Smooth muscle cell (in vitro differentiated cells): Measurements from ENCODE around the gene GCNT1. TPM values are rescaled to one million over a fixed set of nuclear protein-coding genes. Genes with fewer than 3 reads are reported as not detected.

Experiments
- DNase-seq: peaks from one replicate; lab custom pipeline; 2025; ENCODE audit not compliant: unreplicated experiment; lab: John Stamatoyannopoulos, UW
- H2AFZ ChIP-seq: fragments of 200-600 bp; sonication (generic); 2 replicates; pipeline ENCODE4 v1.6.0; 2016; ENCODE audit warnings: antibody characterized with exemption, low read depth, mild to moderate bottlenecking
- H3F3A ChIP-seq: fragments of 200-600 bp; sonication (generic); 2 replicates; pipeline ENCODE4 v1.6.0; 2017; ENCODE audit warnings: antibody characterized with exemption, low read depth
- H3K27ac ChIP-seq: fragments of 200-600 bp; sonication (generic); 2 replicates; pipeline ENCODE4 v1.5.1; 2016; ENCODE audit warnings: low read depth, mild to moderate bottlenecking
- H3K27me3 ChIP-seq: fragments of 200-600 bp; sonication (generic); 2 replicates; pipeline ENCODE4 v1.6.1; 2016; ENCODE audit warnings: low read depth, mild to moderate bottlenecking
- H3K36me3 ChIP-seq: fragments of 200-600 bp; sonication (generic); 2 replicates; pipeline ENCODE4 v1.5.1; 2016; ENCODE audit warnings: low read depth
- H3K4me1 ChIP-seq: fragments of 200-600 bp; sonication (generic); 2 replicates; pipeline ENCODE4 v1.5.1; 2016; ENCODE audit warnings: low read depth
- H3K4me2 ChIP-seq: fragments of 200-600 bp; sonication (generic); 2 replicates; pipeline ENCODE4 v1.6.0; 2016; ENCODE audit warnings: mild to moderate bottlenecking
- H3K4me3 ChIP-seq: fragments of 200-600 bp; sonication (generic); 2 replicates; pipeline ENCODE4 v1.5.1; 2016; ENCODE audit warnings: mild to moderate bottlenecking
- H3K79me2 ChIP-seq: fragments of 200-600 bp; sonication (generic); 2 replicates; pipeline ENCODE4 v1.6.0; 2016; ENCODE audit warnings: low read depth, mild to moderate bottlenecking
- H3K9ac ChIP-seq: fragments of 200-600 bp; sonication (generic); 2 replicates; pipeline ENCODE4 v1.6.0; 2016; ENCODE audit warnings: low read depth
- H3K9me3 ChIP-seq: fragments of 200-600 bp; sonication (generic); replicated peaks from 2 replicates; pipeline ENCODE4 v1.5.1; 2016; ENCODE audit warnings: low read depth
- H4K20me1 ChIP-seq: fragments of 200-600 bp; sonication (generic); 2 replicates; pipeline ENCODE4 v1.6.0; 2016; ENCODE audit warnings: low read depth
- CTCF ChIP-seq: fragments of 200-600 bp; sonication (generic); IDR thresholded peaks from 2 replicates; pipeline ENCODE4 v1.5.1; 2017; ENCODE audit warnings: borderline replicate concordance, mild to moderate bottlenecking, antibody characterized with exemption; ENCODE audit not compliant: insufficient read depth, poor library complexity, severe bottlenecking
- WGBS: methylation state at CpG from one replicate; pipeline ENCODE4 v1.1.7; 2016; ENCODE audit warnings: low lambda C conversion rate; 5-methylcytosine and 5-hydroxymethylcytosine counted together
- polyA plus RNA-seq: library from polyadenylated mRNA; unstranded; fragments of >200 nt; fragmentation: Nextera tagmentation; extraction: Ambion mirVana; gene quantifications from 2 replicates; pipeline ENCODE4 v1.2.1, GENCODE V29; 2016
- total RNA-seq: library from RNA; depleted of rRNA; stranded (reverse); fragments of >200 nt; gene quantifications from 2 replicates; pipeline ENCODE4 v1.2.3, GENCODE V29; 2014

GCNT1 gene
- total RNA-seq (7.1 and 17.2 TPM in 2 replicates), polyA plus RNA-seq (4.9 and 5.6 TPM in 2 replicates)

- peaks cover 16% of the 10 kb centered on the region for H3K4me1 ChIP-seq
- peak; percentile 32 for DNase-seq
- no peaks in the 10 kb centered on the region for H4K20me1 ChIP-seq
- H3K79me2 ChIP-seq = peaks cover 7% of the 10 kb centered on the region
- H3K27me3 ChIP-seq = no peaks in the 10 kb centered on the region
- H3K27ac ChIP-seq = peak within 1 kb of the TSS; percentile 54
- no peaks in the 10 kb centered on the region for H3K36me3 ChIP-seq
- no peak for TF ChIP-seq CTCF
- H3K9me3 ChIP-seq = no peaks in the 10 kb centered on the region
- no peaks in the 10 kb centered on the region for H3F3A ChIP-seq
- peak within 1 kb of the TSS; percentile 97 for H3K4me2 ChIP-seq
- H2AFZ ChIP-seq = peak within 1 kb of the TSS; percentile 94
- peak within 1 kb of the TSS; percentile 83 for H3K4me3 ChIP-seq
- WGBS = 3% methylated on average over 39 of the region's 65 CpGs
- H3K9ac ChIP-seq = peak within 1 kb of the TSS; percentile 56
These were observed at the start of gene GCNT1 for GRCh38 chr9:76458903-76459693. GCNT1 (plus strand) TSS chr9:76459182; CDS start chr9:76502382, 43,200 bp downstream.

- 83% methylated on average over 2 of the region's 2 CpGs for WGBS
- Histone ChIP-seq H4K20me1 (no peaks in the 10 kb centered on the region), H3K4me2 (no peak overlapping the region), H3K9ac (no peak overlapping the region), H3K9me3 (no peaks in the 10 kb centered on the region), H3K4me3 (no peak overlapping the region), H2AFZ (no peak overlapping the region), H3K27me3 (no peaks in the 10 kb centered on the region), H3K36me3 (no peaks in the 10 kb centered on the region), H3K79me2 (no peaks in the 10 kb centered on the region), H3K4me1 (no peaks in the 10 kb centered on the region), H3F3A (no peaks in the 10 kb centered on the region), H3K27ac (no peak overlapping the region)
- no peak for DNase-seq
- TF ChIP-seq CTCF = no peak
These were observed 46.3 kb upstream of the GCNT1 start for GRCh38 chr9:76412638-76413037.

- Histone ChIP-seq H3F3A (no peaks in the 10 kb centered on the region), H3K36me3 (no peaks in the 10 kb centered on the region), H3K4me2 (no peak overlapping the region), H3K27me3 (no peaks in the 10 kb centered on the region), H4K20me1 (no peaks in the 10 kb centered on the region), H3K9ac (no peak overlapping the region), H3K27ac (no peak overlapping the region), H3K4me3 (no peak overlapping the region), H3K4me1 (no peaks in the 10 kb centered on the region), H2AFZ (no peak overlapping the region), H3K9me3 (no peaks in the 10 kb centered on the region), H3K79me2 (no peaks in the 10 kb centered on the region)
- DNase-seq = no peak
- no peak for TF ChIP-seq CTCF
These were observed 45.3 kb upstream of the GCNT1 start for GRCh38 chr9:76413658-76414057.

- WGBS = 81% methylated on average over 4 of the region's 4 CpGs
- no peak overlapping the region for H3K4me3 ChIP-seq
- H3K4me2 ChIP-seq = no peak overlapping the region
- H3K27ac ChIP-seq = no peak overlapping the region
- H3K4me1 ChIP-seq = no peaks in the 10 kb centered on the region
- H3K9ac ChIP-seq = no peak overlapping the region
- no peaks in the 10 kb centered on the region for H3F3A ChIP-seq
- no peaks in the 10 kb centered on the region for H3K36me3 ChIP-seq
- no peaks in the 10 kb centered on the region for H4K20me1 ChIP-seq
- H2AFZ ChIP-seq = no peak overlapping the region
- no peaks in the 10 kb centered on the region for H3K27me3 ChIP-seq
- no peak for TF ChIP-seq CTCF
- no peak for DNase-seq
- no peaks in the 10 kb centered on the region for H3K9me3 ChIP-seq
- H3K79me2 ChIP-seq = no peaks in the 10 kb centered on the region
These were observed 44.3 kb upstream of the GCNT1 start for GRCh38 chr9:76414661-76415060.
